ENCODE results near the gene AAK1.
"Not testable (repeated sequence)": the region's sequence is repeated elsewhere in the genome, so short reads cannot be mapped to it uniquely, and the experiment has no call there.

AAK1 gene

DNA sequence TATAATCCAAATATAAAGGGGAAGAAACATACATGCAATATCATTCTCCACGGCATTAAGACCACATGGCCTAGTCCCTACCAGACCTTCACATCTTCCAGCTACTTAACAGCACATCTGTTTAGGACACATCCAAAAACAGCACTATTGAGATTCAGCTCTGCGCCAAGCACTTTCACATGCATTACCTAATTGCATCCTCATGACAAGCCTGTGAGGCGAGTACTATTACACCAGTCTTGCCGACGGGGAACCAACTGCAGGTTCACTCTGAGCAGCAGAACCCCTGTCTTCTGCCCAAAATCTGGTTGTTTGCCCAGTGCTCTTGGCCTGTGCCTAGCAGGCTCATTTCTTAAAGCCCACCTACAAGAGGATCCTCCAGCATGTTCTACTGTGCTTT is 66.7 kb downstream of the AAK1 start:
- DNase-seq, result peak in 1 of 58 donors; percentile 5

DNA sequence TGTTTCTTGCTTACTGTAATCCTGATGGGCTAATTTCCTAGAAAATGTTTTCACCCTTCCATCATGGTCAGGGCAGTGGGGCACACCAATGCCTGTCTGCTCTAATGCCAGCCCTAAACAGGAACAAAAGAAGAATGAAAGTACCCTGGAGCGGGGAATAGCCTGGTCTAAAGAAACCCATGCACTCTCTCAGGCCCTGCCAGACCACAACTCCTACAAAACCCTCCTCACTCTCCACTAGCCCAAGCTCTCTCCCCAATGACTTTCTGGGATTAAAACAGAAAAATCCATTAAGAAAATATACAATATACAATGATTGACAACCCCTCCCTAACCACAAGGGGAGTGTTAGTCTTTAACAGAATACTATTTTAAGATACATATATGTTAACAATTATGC is 67.6 kb downstream of the AAK1 start:
- DNase-seq, result no peak

DNA sequence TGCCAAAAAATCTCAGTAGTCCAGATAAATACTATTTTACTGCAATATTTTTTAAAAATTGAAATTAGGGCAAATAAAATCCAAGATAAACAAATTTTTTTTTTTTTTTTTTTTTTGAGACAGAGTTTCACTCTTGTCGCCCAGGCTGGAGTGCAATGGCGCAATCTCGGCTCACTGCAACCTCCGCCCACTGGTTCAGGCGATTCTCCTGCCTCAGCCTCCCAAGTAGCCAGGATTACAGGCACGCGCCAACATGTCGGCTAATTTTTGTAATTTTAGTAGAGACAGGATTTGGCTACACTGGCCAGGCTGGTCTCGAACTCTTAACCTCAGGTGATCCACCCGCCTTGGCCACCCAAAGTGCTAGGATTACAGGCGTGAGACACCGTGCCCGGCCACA is 68.2 kb downstream of the AAK1 start:
- not testable (repeated sequence) for DNase-seq

DNA sequence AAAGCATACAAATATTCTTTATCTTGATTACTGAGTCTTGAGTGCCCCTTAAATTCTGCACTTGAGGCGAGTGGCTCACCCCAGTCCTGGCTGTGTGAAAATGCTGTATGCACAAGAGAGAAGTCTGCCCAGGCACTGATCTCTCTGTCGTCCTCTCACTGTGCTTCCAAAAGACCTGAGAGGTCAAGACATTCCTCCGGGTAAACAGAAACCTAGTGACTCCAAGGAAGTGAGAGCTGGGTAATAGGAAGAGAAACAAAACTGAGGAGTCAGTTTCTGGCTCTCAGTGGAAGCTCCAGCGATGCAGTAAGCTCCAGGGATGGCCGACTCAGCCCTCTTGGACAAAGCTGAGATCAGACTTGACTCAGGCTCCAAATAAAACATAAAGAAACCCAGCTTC is 70.9 kb downstream of the AAK1 start:
- DNase-seq, result no peak

DNA sequence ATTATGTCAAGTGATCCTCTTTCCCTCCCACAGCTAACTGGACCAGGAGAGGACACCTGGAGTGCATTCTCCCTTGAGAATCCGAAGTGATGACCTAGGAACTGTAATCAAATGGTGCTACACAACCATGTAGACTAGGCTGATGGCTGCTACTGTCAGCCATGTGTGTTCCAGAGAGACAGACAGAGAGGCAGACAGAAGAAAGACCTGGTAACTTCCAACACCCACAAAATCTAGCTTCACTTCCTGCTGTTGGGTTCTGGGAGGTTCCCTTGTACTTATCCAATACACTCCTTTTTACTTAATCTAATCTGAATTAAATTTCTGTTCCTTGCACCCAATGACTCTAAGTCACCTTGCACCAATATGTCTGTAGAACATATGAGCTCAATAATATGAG is 72.3 kb downstream of the AAK1 start:
- no peak for DNase-seq

DNA sequence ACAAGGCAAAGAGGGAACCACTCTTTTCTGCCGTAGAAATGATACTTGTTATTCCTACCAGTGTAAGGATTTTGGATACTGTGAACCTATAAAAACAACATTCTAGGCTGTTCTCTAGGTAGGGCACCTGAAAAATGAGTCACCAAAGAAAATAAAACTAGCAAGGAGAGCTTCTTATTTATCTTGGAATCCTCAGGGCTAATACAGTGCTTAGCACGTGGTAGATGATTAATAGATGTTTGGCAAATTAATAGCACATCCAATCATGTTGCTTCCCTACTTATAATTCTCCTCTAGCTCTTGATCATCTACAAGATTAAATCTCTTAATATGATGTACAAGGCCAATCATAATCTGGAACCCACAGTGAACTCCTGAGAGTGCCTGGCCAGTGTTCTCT is 73.1 kb downstream of the AAK1 start:
- DNase-seq, result no peak

DNA sequence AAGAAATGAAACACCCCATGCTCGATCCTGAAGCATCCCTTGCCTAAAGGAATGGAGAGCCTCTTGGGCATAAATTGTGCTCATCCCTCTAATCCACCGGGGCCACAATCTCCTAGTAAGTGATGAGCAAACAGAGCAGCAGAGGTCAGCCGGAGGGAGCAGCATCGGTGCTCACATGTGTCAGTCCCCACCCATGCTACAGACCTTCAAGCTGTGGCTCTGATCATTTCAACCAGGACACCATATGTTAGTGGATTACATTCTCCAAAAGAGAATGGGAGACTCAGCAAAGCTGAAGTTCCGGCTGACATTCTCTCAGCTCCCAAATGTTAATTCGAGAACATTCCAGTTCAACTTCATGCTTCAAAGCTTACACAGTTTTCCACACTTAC is 75.6 kb downstream of the AAK1 start:
- no peak for DNase-seq

DNA sequence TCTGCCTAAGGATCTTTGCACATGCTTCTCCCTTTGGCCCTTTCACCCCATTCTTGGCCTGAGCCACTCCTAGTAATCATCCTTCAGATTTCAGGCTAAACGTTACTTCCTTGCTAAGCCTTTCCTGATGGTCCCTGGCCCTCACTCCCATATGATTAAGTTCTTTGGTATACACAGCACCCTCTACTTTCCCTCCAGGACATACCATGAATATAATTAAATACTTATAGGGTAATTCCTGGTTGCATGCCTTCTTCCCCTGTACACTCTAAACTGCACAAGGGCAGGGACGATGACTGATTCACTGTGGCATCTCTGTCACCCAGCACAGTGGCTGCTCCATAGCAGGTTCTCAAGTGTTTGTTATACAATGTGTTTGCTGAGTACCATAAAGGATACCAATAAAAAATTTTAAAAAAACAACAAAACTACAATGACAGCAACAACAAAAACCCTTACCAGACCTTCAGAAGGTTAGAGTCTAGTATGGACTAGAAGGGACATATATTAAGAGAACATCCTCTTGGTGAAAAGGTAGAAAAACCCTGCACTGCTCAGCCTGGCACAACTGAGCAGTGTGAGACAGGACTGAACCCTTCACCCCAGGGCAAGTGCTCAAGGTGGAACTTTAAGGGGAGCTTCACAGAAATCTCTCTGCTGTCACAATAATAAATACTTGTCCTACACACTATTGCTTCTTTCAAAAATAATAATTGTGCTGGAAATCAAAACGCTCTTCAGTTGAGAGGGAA is 76.2 kb downstream of the AAK1 start:
- DNase-seq, result no peak

DNA sequence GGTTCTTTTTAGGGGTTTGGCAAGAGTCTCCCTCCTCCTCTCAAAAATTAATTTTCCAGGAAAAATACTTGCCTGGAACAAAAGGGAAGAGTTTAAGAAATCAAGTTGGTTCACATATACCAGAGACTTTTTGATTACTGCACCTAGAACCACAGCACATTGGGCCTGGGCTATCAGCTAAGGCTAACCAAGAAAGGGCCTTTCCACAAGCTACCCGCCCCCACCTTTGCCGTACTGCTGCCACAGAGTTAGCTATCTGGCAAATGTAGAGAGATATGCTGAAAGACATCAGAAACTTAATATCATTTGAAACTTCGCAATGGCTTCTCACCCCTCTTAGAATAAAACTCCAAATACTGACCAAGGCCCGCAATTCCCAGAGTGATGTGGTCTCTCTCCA is 76.9 kb downstream of the AAK1 start:
- DNase-seq, result no peak

DNA sequence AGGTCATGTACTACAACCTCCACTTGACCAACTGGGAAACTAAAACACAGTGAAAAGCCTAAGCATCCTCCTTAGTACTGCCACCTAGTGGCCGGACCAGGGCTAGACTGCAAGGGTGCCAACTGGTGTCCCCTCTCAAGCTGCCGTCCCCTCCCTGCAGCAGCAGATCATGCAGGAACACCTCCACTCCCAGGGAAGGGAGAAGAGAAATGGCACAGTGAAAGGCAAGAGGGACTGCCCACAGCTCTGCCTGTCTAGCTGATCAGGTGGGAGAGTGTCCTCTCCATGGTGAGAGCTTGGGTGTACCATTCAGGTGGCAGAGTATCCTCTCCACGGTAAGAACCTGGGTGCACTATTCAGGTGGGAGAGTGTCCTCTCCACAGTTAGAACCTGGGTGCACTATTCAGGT is 78.1 kb downstream of the AAK1 start:
- DNase-seq, result peak in 32 of 58 donors; percentile 2 to 55 (median 22)

DNA sequence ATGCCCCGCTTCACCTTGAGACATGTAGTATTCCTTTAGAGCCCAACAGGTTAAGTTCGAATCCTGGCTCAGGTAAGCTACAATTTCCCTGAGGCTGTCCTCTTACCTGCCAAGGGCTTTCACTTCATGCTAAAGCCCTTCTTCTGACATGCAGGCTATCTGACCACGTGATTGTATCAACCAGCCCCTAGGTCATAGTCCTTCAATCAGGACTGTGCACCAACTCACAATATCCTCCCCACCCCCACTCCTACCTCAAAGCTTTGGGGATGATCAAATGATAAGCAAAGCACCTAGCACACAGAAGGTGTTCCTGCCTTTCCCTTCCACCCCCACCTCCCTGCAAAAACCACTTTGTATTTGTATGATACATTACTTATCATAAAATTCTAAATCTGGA is 78.9 kb downstream of the AAK1 start:
- no peak for DNase-seq

DNA sequence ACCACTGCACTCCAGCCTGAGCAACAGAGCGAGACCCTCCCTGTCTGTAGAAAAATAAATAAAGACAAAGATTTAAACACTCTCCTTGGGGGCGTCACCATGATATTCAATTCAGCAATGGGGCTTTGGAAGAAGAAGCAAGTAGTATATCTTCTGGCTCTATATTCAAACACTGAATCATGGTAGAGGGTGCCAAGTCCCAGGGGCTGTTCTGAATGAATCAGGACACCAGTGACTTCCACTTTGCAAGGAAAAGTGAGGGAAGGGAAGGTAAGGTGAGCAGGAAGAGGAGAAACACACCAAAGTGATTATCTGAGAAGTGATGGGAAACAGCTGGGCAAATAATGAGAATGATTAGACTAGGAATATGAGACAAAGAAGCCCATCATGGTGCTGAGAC is 80.5 kb downstream of the AAK1 start:
- no peak for DNase-seq

DNA sequence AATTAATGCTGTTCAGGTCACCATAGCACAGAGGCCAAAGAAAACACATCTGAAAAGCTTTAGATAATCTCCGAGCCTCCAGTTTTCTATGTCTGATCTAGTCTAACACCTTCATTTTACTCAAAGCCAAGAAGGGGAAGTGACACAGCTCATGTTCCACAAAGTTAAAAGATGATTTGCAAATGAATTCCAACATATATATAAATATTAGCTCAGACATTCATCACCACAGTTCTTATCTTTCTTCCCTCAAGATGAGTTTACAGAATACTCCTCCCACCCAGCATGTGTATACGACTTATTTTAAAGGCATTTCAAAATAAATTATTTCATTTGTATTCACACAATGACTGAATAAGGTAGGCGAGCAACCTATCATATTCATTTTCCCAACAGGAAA is 82.4 kb downstream of the AAK1 start:
- no peak for DNase-seq

DNA sequence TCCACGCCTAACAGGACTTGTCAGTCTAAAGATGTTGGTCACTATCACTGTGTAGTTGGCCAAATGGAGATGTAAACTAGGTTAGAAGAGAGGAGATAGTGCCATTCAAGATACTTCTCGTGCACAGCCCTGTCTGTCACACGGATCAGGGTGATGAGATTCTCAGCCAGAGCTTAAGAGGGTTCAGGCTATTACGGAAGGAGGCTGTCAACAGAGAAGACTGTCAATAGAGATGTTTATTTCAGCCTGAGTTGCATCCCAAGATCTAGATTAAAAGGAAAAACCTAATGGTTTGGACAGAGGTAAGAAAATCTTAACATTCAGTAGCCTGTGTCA is 83.4 kb downstream of the AAK1 start:
- DNase-seq, result no peak

DNA sequence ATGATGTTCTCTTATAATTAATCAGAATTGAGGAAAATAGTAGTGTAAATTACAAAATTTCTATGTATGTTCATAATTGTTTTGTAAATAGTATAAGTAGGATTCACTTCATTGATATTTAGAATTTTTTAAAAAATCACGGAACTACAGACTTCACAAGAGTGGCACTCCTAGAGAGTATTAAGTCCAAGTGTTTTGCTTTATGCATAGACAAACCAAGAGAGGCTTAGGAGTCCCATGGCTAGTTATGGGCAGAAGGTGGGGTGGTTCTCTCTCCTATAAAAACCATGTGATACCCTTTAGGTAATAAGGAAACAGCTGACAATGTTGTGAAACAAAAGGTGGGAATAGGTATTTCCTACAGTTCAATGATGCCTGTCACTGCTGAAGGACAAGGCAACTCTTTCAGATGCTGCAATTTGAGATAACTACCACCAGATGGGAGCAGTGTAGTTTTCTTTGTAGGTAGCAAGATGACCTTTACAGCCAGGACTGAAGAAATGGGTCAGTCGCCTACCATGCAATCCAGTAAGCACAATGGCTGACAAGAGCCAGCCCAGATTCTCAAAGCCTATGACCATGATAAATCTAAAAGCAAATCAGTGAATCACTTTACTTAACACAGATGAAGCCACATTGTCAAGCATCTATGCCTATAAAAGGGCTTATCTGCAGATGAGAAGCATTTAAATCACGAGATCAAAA is 83.9 kb downstream of the AAK1 start:
- peak in 1 of 58 donors; percentile 4 for DNase-seq

DNA sequence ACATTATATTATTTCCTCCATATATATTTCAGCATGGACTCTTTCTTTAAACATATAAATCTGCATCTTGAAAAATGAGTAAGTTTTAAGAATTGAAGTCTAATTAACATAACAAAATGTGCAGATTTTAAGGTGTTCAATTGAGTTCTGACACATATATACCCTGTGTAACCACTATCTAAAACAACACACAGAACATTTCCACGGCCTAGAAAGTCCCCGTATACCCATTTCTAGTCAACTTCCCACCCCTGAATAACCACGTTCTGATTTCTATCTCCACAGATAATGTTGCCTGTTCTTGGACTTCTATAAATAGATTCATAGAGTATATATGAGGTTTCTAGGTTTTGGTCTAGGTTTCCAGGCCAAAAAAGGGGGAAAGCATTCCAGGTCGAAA is 87.5 kb downstream of the AAK1 start:
- no peak for DNase-seq

DNA sequence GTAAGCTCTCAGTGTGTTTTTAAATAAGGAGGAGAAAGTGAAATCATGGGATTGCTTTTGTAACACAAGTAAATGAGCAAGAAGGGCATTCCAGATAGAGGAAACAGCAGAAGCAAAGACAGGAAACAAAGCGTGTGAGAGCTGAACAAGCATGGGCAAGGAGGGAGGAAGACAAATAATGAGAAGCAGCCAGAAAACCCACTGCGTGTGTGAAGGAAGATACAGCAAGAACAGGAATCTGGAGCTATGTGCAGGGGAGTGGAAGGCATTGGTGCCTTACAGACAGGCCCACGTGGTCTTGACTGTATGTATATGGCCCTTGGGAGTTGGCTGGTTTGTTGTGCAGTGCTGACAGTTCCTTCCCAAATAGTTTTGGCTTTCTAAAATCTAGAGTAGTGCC is 88.6 kb downstream of the AAK1 start:
- DNase-seq, result peak in 5 of 58 donors; percentile 2 to 17 (median 4)

DNA sequence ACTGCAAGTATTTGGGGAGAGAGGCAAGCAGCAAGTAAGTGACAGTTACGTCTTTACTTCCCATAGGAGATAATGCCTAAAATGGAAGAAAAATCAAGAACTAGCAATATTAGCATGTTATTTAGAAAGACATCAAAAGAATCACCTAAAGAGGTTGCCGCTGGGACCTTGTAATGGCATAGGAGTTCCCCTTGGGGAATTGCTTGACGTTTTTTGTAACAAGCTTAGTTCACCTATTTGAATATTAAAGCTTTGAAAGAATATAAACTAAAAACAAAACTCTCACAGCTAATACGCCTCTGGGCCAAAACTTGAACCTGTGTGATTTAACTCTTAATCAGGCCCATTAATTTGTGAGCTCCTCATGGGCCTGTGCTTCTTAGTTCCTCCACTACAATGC is 89.0 kb downstream of the AAK1 start:
- no peak for DNase-seq

DNA sequence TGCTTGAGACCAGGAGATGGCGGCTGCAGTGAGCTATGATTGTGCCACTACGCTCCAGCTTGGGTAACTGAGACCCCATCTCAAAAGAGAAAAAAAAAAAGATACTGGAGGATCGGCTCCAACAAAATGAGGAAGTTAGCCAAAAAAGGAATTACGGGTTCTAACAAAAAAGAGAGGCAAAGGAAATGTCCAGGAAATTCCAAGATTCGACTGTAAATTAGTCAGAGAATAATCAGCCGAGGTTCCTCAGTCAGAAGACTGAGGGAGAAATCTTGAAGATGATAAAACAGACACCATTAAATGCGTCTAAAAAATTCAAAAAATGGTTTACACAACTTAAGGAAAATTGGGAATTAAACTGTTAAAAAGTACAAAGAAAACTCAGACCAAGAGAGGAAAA is 89.5 kb downstream of the AAK1 start:
- DNase-seq, result no peak

DNA sequence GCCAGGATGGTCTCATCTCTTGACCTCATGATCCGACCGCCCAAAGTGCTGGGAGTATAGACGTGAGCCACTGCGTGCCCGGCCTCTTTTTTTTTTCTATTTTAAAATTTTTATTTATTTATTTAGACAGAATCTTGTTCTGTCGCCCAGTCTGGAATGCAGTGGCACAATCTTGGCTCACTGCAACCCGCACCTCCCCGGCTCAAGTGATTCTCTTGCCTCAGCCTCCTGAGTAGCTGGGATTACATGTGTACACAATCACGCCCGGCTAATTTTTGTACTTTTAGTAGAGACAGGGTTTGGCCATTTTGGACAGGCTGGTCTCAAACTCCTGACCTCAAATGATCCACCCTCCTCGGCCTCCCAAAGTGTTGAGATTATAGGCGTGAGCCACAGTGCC is 93.0 kb downstream of the AAK1 start:
- not testable (repeated sequence) for DNase-seq

DNA sequence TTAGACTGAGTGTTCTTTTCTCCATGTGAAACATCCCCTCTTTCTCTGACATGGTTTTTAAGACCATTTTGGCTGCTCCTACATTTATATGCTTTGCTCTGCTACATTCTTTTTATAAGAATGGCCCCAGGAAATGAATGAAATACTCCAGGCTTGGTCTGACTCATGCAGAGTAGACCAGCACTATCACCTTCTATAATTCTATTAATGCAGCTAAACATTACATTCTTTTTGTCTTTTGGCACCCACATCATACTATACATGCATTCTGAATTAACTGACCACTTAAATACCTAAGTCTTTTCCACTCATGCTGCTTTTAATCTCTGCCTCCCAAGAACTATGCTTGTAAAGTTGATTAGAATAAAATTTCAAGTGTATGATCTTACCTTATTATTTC is 94.1 kb downstream of the AAK1 start:
- no peak for DNase-seq

DNA sequence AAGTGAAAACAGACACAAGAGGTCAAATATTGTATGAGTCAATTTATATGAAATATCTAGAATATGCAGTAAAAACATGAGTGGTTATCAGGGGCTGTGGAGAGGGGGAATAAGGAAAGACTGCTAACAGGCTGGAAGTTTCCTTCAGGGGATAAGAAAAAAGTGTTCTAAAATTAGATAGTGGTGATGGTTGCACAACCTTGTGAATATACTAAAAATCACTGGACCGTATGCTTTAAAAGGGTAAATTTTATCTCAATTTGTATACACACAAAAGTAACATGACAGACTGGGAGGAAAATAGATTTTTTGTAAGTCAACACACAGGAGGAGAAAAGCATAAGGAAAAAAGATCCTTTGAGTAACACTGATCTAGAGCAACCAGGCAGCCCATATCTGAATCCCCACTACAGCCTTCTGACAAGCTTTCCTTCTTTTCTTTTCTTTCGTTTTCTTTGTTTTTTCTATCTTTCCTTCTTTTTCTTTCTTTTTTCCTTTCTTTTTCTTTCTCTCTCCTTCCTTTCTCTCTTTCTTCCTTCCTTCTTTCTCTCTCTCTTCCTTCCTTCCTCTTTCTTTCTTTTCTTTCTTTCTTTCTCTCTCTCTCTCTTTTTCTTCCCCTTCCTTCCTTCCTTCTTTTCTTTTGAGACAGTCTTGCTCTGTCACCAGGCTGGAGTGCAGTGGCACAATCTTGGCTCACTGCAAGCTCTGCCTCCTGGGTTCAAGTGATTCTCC is 95.4 kb downstream of the AAK1 start:
- DNase-seq, result no peak

DNA sequence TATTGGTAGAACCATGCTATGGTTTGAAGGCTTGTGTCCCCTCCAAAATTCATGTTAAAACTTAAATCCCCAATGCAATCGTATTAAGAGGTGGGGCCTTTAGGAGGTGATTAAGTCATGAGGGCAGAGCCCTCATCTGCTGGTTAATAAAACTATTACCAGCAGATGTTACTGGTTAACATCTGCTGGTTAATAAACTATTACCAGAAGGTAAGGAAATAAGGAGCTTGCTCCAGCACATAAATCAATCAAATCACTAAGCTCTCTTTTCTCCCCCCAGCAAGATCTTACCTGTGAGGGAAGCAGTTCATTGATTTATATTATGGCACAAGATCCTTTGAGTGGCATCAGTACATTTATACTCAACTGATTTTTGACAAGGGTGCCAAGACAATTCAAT is 96.9 kb downstream of the AAK1 start:
- no peak for DNase-seq
